Cardiac septum (tissue), 1 donor: ENCODE results near the gene MSANTD3. TPM values are rescaled to one million over a fixed set of nuclear protein-coding genes. Genes with fewer than 3 reads are reported as not detected.

Experiments used
- DNase-seq: peaks from one replicate; pipeline ENCODE4 v3.0.0-alpha.2; 2020; ENCODE audit warnings: low spot score
- intact Hi-C: fragments of 100-400 bp; cut with DNase I; formaldehyde crosslinking; loops from one replicate; pipeline ENCODE4 v1.14.0; 2022
- total RNA-seq: library from RNA; stranded (reverse); fragmentation: NEBNext Ultra II Directional; extraction: Animal tissue kit (Norgen Biotek cat#: 25700); gene quantifications from one replicate; pipeline ENCODE4 v1.2.1, GENCODE V29; 2021
- donor health status: DM: no; HTN: no; CAD: no.

MSANTD3 gene
- total RNA-seq, 1 donor from 2014 or later, result 32.3 TPM

GRCh38 chr9:100452894-100453293 lies 26.0 kb downstream of the MSANTD3 start:
- intact Hi-C loops, result no loop called here
- no peak for DNase-seq

- DNase-seq, result no peak
- intact Hi-C loops, result no loop called here
Measured at GRCh38 chr9:100455470-100455869, 28.5 kb downstream of the MSANTD3 start.

- DNase-seq, result no peak
- intact Hi-C loops, result no loop called here
Measured at GRCh38 chr9:100457517-100457916, 30.6 kb downstream of the MSANTD3 start.

- no peak for DNase-seq
- intact Hi-C loops, result no loop called here
Measured at GRCh38 chr9:100459963-100460362, 33.0 kb downstream of the MSANTD3 start.

GRCh38 chr9:100465274-100465673 lies 38.3 kb downstream of the MSANTD3 start:
- intact Hi-C loops, result no loop called here
- DNase-seq, result no peak

- intact Hi-C loops, result no loop called here
- DNase-seq, result no peak
Measured at GRCh38 chr9:100465761-100466160, 38.8 kb downstream of the MSANTD3 start.

- DNase-seq, result no peak
- intact Hi-C loops, result no loop called here
Measured at GRCh38 chr9:100466171-100466828, 39.4 kb downstream of the MSANTD3 start.

- no peak for DNase-seq
- intact Hi-C loops, result no loop called here
Measured at GRCh38 chr9:100466829-100467221, 39.9 kb downstream of the MSANTD3 start.

GRCh38 chr9:100468041-100468440 lies 41.1 kb downstream of the MSANTD3 start:
- no peak for DNase-seq
- intact Hi-C loops, result no loop called here

GRCh38 chr9:100472268-100472667 lies 45.3 kb downstream of the MSANTD3 start:
- intact Hi-C loops, result no loop called here
- no peak for DNase-seq

GRCh38 chr9:100472788-100473275 lies 45.9 kb downstream of the MSANTD3 start, which contains the start of gene TMEFF1:
TSS of gene TMEFF1 (plus strand) at chr9:100473149. CDS start at chr9:100473545, 396 bp downstream.
- intact Hi-C loops, result no loop called here
- no peak for DNase-seq

- no peak for DNase-seq
- intact Hi-C loops, result no loop called here
Measured at GRCh38 chr9:100473276-100474081, 46.5 kb downstream of the MSANTD3 start.

- no peak for DNase-seq
- intact Hi-C loops, result no loop called here
Measured at GRCh38 chr9:100474082-100474923, 47.4 kb downstream of the MSANTD3 start.

- intact Hi-C loops, result no loop called here
- DNase-seq, result no peak
Measured at GRCh38 chr9:100474924-100475276, 48.0 kb downstream of the MSANTD3 start.

GRCh38 chr9:100477241-100477640 lies 50.3 kb downstream of the MSANTD3 start:
- no peak for DNase-seq
- intact Hi-C loops, result no loop called here

- DNase-seq, result no peak
- intact Hi-C loops, result no loop called here
Measured at GRCh38 chr9:100478192-100478591, 51.2 kb downstream of the MSANTD3 start.

GRCh38 chr9:100479820-100480219 lies 52.9 kb downstream of the MSANTD3 start:
- no peak for DNase-seq
- intact Hi-C loops, result no loop called here

GRCh38 chr9:100485196-100485595 lies 58.3 kb downstream of the MSANTD3 start:
- intact Hi-C loops, result no loop called here
- DNase-seq, result no peak

- intact Hi-C loops, result no loop called here
- DNase-seq, result no peak
Measured at GRCh38 chr9:100486479-100487176, 59.7 kb downstream of the MSANTD3 start.

- DNase-seq, result no peak
- intact Hi-C loops, result no loop called here
Measured at GRCh38 chr9:100488177-100488576, 61.2 kb downstream of the MSANTD3 start.
